ENCODE data around the gene MAP3K5. TPM values are rescaled to one million over a fixed set of nuclear protein-coding genes. Genes with fewer than 3 reads are reported as not detected.

Gene MAP3K5
- total RNA-seq, 6 donors from 2014 or later, result 26.4 to 45.1 (median 41.8) TPM

GRCh38 chr6:136598048-136598447, 194.2 kb downstream of the MAP3K5 start:
- no peak for TF ChIP-seq POLR2AphosphoS5 (IDR thresholded peaks at IDR 0.05)
- TF ChIP-seq POLR2A (IDR thresholded peaks at IDR 0.05), result no peak
- no peak for TF ChIP-seq EP300 (IDR thresholded peaks at IDR 0.05)
- TF ChIP-seq CTCF (IDR thresholded peaks at IDR 0.05), result no peak
- DNase-seq, result no peak
- no peak overlapping the region for H3K4me3 ChIP-seq
- no peaks in the 10 kb centered on the region for H3K27me3 ChIP-seq
- H3K36me3 ChIP-seq, result peaks cover 0 to 18% (median 3%) of the 10 kb centered on the region in 4 donors
- WGBS, 2 donors, result 98 to 100% methylated on average over 3 of the region's 3 CpGs
- no peak for ATAC-seq (ENCODE audit: low FRiP score in 2 of 2)
- H3K27ac ChIP-seq, result no peak overlapping the region
- H3K9me3 ChIP-seq, result no peaks in the 10 kb centered on the region
- peaks cover 7 to 15% (median 8%) of the 10 kb centered on the region in 4 donors for H3K4me1 ChIP-seq

GRCh38 chr6:136594671-136595070, 197.6 kb downstream of the MAP3K5 start:
- Histone ChIP-seq H3K27ac (peak overlapping the region; percentile 47 to 77 (median 57)), H3K36me3 (peaks cover 3 to 44% (median 20%) of the 10 kb centered on the region in 4 donors), H3K27me3 (no peaks in the 10 kb centered on the region), H3K4me1 (peaks cover 7 to 15% (median 9%) of the 10 kb centered on the region in 4 donors), H3K9me3 (no peaks in the 10 kb centered on the region), H3K4me3 (no peak overlapping the region)
- WGBS, 2 donors, result 97% methylated on average over 8 of the region's 8 CpGs
- ATAC-seq (ENCODE audit: low FRiP score in 2 of 2) (no peak), DNase-seq (no peak)
- TF ChIP-seq CTCF (IDR thresholded peaks at IDR 0.05) (no peak), POLR2A (IDR thresholded peaks at IDR 0.05) (no peak), EP300 (IDR thresholded peaks at IDR 0.05) (no peak)

- DNase-seq (peak in 1 of 2 donors; percentile 83), ATAC-seq (ENCODE audit: low FRiP score in 2 of 2) (peak; percentile 82 to 88)
- H3K27ac ChIP-seq, result peak overlapping the region; percentile 47 to 77 (median 57)
- peaks cover 3 to 52% (median 27%) of the 10 kb centered on the region in 4 donors for H3K36me3 ChIP-seq
- H3K9me3 ChIP-seq, result no peaks in the 10 kb centered on the region
- no peak overlapping the region for H3K4me3 ChIP-seq
- H3K4me1 ChIP-seq, result peaks cover 7 to 15% (median 9%) of the 10 kb centered on the region in 4 donors
- peak in 1 of 4 donors; percentile 20 for TF ChIP-seq POLR2A (IDR thresholded peaks at IDR 0.05)
- TF ChIP-seq CTCF (IDR thresholded peaks at IDR 0.05), result no peak
- TF ChIP-seq EP300 (IDR thresholded peaks at IDR 0.05), result no peak
- TF ChIP-seq POLR2AphosphoS5 (IDR thresholded peaks at IDR 0.05), result peak; percentile 29 to 67
- H3K27me3 ChIP-seq, result no peaks in the 10 kb centered on the region
- 16 to 30% methylated on average over 6 of the region's 6 CpGs for WGBS, 2 donors
Observed at GRCh38 chr6:136593748-136594490, 198.4 kb downstream of the MAP3K5 start.

GRCh38 chr6:136592930-136593673, 199.2 kb downstream of the MAP3K5 start:
- DNase-seq (no peak), ATAC-seq (ENCODE audit: low FRiP score in 2 of 2) (peak in 1 of 2 donors; percentile 20)
- no peaks in the 10 kb centered on the region for H3K27me3 ChIP-seq
- H3K9me3 ChIP-seq, result no peaks in the 10 kb centered on the region
- TF ChIP-seq POLR2AphosphoS5 (IDR thresholded peaks at IDR 0.05) (no peak), POLR2A (IDR thresholded peaks at IDR 0.05) (no peak), CTCF (IDR thresholded peaks at IDR 0.05) (no peak), EP300 (IDR thresholded peaks at IDR 0.05) (no peak)
- H3K4me3 ChIP-seq, result no peak overlapping the region
- H3K4me1 ChIP-seq, result peaks cover 7 to 15% (median 9%) of the 10 kb centered on the region in 4 donors
- peaks cover 3 to 58% (median 33%) of the 10 kb centered on the region in 4 donors for H3K36me3 ChIP-seq
- 52 to 75% methylated on average over 2 of the region's 2 CpGs for WGBS, 2 donors
- peak overlapping the region in 3 of 4 donors; percentile 48 to 77 (median 66) for H3K27ac ChIP-seq
